Memory B cell (primary cell): ENCODE measurements around the gene CACNA1I.
A peak's percentile ranks its signal among the peaks of the same experiment; 100 is the strongest.
"Not testable (repeated sequence)": the region's sequence is repeated elsewhere in the genome, so short reads cannot be mapped to it uniquely, and the experiment has no call there.

Experiments
- ATAC-seq: fragments of 150-1000 bp; cut with Tn5 transposase; 2 replicates; pipeline ENCODE4 v1.10.0; 2021; ENCODE audit warnings: low read depth, mild to moderate bottlenecking, moderate library complexity
- DNase-seq, 2 donors: peaks; one replicate each; pipeline ENCODE4 v3.0.0; 2022; ENCODE audit warnings: low spot score in 2 of 2
- H3K27ac Mint-ChIP-seq: one replicate; pipeline ENCODE4 v1.8.0; 2022; ENCODE audit warnings: mild to moderate bottlenecking, moderate library complexity, mixed read lengths
- H3K27me3 Mint-ChIP-seq: one replicate; pipeline ENCODE4 v1.8.0; 2022; ENCODE audit warnings: mixed read lengths
- H3K36me3 Mint-ChIP-seq: one replicate; pipeline ENCODE4 v1.8.0; 2022; ENCODE audit warnings: mild to moderate bottlenecking, mixed read lengths
- H3K4me1 Mint-ChIP-seq: one replicate; pipeline ENCODE4 v1.8.0; 2022; ENCODE audit warnings: mixed read lengths
- H3K4me3 Mint-ChIP-seq: one replicate; pipeline ENCODE4 v1.8.0; 2022; ENCODE audit warnings: mild to moderate bottlenecking, moderate library complexity, mixed read lengths
- H3K9me3 Mint-ChIP-seq: one replicate; pipeline ENCODE4 v1.8.0; 2022; ENCODE audit warnings: mixed read lengths

Gene CACNA1I

GRCh38 chr22:39570665-39571064, at the start of gene CACNA1I:
TSS of gene CACNA1I (plus strand) at chr22:39570753. CDS start at chr22:39570753, 0 bp downstream.
- H3K27ac Mint-ChIP-seq, result no peak within 1 kb of the TSS
- DNase-seq (no peak), ATAC-seq (no peak)
- peaks cover 2% of the 10 kb centered on the region for H3K36me3 Mint-ChIP-seq
- H3K4me1 Mint-ChIP-seq, result peaks cover 13% of the 10 kb centered on the region
- H3K9me3 Mint-ChIP-seq, result peaks cover 4% of the 10 kb centered on the region
- H3K4me3 Mint-ChIP-seq, result no peak within 1 kb of the TSS
- peaks cover 11% of the 10 kb centered on the region for H3K27me3 Mint-ChIP-seq

- Mint-ChIP-seq H3K36me3 (peaks cover 22% of the 10 kb centered on the region), H3K4me1 (peaks cover 37% of the 10 kb centered on the region), H3K4me3 (peak overlapping the region; percentile 91), H3K27ac (peak overlapping the region; percentile 93)
- not testable (repeated sequence) for ATAC-seq, H3K27me3 Mint-ChIP-seq, DNase-seq, H3K9me3 Mint-ChIP-seq
These were observed 49.3 kb upstream of the CACNA1I start for GRCh38 chr22:39521106-39521885.

GRCh38 chr22:39522091-39522490, 48.5 kb upstream of the CACNA1I start:
- Mint-ChIP-seq H3K27ac (peak overlapping the region; percentile 93), H3K4me1 (peaks cover 40% of the 10 kb centered on the region), H3K4me3 (peak overlapping the region; percentile 91), H3K36me3 (peaks cover 24% of the 10 kb centered on the region)
- H3K27me3 Mint-ChIP-seq, DNase-seq, H3K9me3 Mint-ChIP-seq, ATAC-seq: not testable (repeated sequence)

GRCh38 chr22:39522567-39523300, 47.8 kb upstream of the CACNA1I start:
- no peak for DNase-seq
- Mint-ChIP-seq H3K4me3 (peak overlapping the region; percentile 91), H3K27me3 (no peaks in the 10 kb centered on the region), H3K36me3 (peaks cover 24% of the 10 kb centered on the region), H3K9me3 (no peaks in the 10 kb centered on the region), H3K4me1 (peaks cover 46% of the 10 kb centered on the region), H3K27ac (peak overlapping the region; percentile 93)
- ATAC-seq, result no peak

- Mint-ChIP-seq H3K9me3 (no peaks in the 10 kb centered on the region), H3K27ac (peak overlapping the region; percentile 74), H3K36me3 (peaks cover 24% of the 10 kb centered on the region), H3K27me3 (no peaks in the 10 kb centered on the region), H3K4me1 (peaks cover 57% of the 10 kb centered on the region), H3K4me3 (peak overlapping the region; percentile 62)
- ATAC-seq (no peak), DNase-seq (no peak)
These were observed 46.3 kb upstream of the CACNA1I start for GRCh38 chr22:39524089-39524752.

GRCh38 chr22:39524753-39525657, 45.5 kb upstream of the CACNA1I start:
- Mint-ChIP-seq H3K27ac (peak overlapping the region; percentile 74), H3K9me3 (no peaks in the 10 kb centered on the region), H3K4me1 (peaks cover 63% of the 10 kb centered on the region), H3K36me3 (peaks cover 28% of the 10 kb centered on the region), H3K27me3 (no peaks in the 10 kb centered on the region), H3K4me3 (peak overlapping the region; percentile 45)
- DNase-seq (no peak), ATAC-seq (no peak)

GRCh38 chr22:39525658-39525975, 44.9 kb upstream of the CACNA1I start:
- peaks cover 67% of the 10 kb centered on the region for H3K4me1 Mint-ChIP-seq
- no peak for DNase-seq
- H3K4me3 Mint-ChIP-seq, result peak overlapping the region; percentile 37
- H3K9me3 Mint-ChIP-seq, result no peaks in the 10 kb centered on the region
- no peaks in the 10 kb centered on the region for H3K27me3 Mint-ChIP-seq
- no peak for ATAC-seq
- H3K36me3 Mint-ChIP-seq, result peaks cover 29% of the 10 kb centered on the region
- H3K27ac Mint-ChIP-seq, result peak overlapping the region; percentile 74

GRCh38 chr22:39526736-39527171, 43.8 kb upstream of the CACNA1I start:
- H3K36me3 Mint-ChIP-seq, result peaks cover 27% of the 10 kb centered on the region
- H3K4me3 Mint-ChIP-seq, result peak overlapping the region; percentile 12
- no peaks in the 10 kb centered on the region for H3K9me3 Mint-ChIP-seq
- H3K27me3 Mint-ChIP-seq, result no peaks in the 10 kb centered on the region
- peaks cover 77% of the 10 kb centered on the region for H3K4me1 Mint-ChIP-seq
- ATAC-seq (peak; percentile 16), DNase-seq (no peak)
- peak overlapping the region; percentile 88 for H3K27ac Mint-ChIP-seq

GRCh38 chr22:39527481-39527961, 43.0 kb upstream of the CACNA1I start:
- Mint-ChIP-seq H3K9me3 (no peaks in the 10 kb centered on the region), H3K4me1 (peaks cover 73% of the 10 kb centered on the region), H3K36me3 (peaks cover 23% of the 10 kb centered on the region), H3K27me3 (no peaks in the 10 kb centered on the region), H3K4me3 (peak overlapping the region; percentile 54), H3K27ac (peak overlapping the region; percentile 88)
- ATAC-seq (no peak), DNase-seq (no peak)

GRCh38 chr22:39528080-39528661, 42.4 kb upstream of the CACNA1I start:
- Mint-ChIP-seq H3K27ac (peak overlapping the region; percentile 88), H3K4me3 (peak overlapping the region; percentile 78), H3K27me3 (no peaks in the 10 kb centered on the region), H3K9me3 (no peaks in the 10 kb centered on the region), H3K4me1 (peaks cover 67% of the 10 kb centered on the region), H3K36me3 (peaks cover 23% of the 10 kb centered on the region)
- no peak for ATAC-seq
- DNase-seq, result no peak

GRCh38 chr22:39528681-39529486, 41.7 kb upstream of the CACNA1I start:
- H3K4me1 Mint-ChIP-seq, result peaks cover 63% of the 10 kb centered on the region
- peaks cover 20% of the 10 kb centered on the region for H3K36me3 Mint-ChIP-seq
- ATAC-seq (peak; percentile 30), DNase-seq (peak; percentile 93 to 95)
- H3K4me3 Mint-ChIP-seq, result peak overlapping the region; percentile 78
- no peaks in the 10 kb centered on the region for H3K27me3 Mint-ChIP-seq
- H3K9me3 Mint-ChIP-seq, result no peaks in the 10 kb centered on the region
- H3K27ac Mint-ChIP-seq, result peak overlapping the region; percentile 88

GRCh38 chr22:39529487-39529851, 41.1 kb upstream of the CACNA1I start:
- Mint-ChIP-seq H3K4me1 (peaks cover 60% of the 10 kb centered on the region), H3K4me3 (peak overlapping the region; percentile 78), H3K27me3 (no peaks in the 10 kb centered on the region), H3K36me3 (peaks cover 20% of the 10 kb centered on the region), H3K27ac (peak overlapping the region; percentile 88), H3K9me3 (no peaks in the 10 kb centered on the region)
- DNase-seq (no peak), ATAC-seq (no peak)
